HUES64 (cell line): ENCODE results near the gene SLC8A1.

ENCODE experiments used
- H3K27ac ChIP-seq: 2 replicates; pipeline ENCODE4 v1.7.0; 2013; ENCODE audit warnings: low read depth, low read length, inconsistent platforms
- H3K27me3 ChIP-seq: 2 replicates; pipeline ENCODE4 v1.6.1; 2013; ENCODE audit warnings: mild to moderate bottlenecking, low read length; ENCODE audit not compliant: insufficient read depth
- H3K36me3 ChIP-seq: 2 replicates; pipeline ENCODE4 v1.6.1; 2013; ENCODE audit warnings: mild to moderate bottlenecking, low read length; ENCODE audit not compliant: insufficient read depth
- H3K4me1 ChIP-seq: 2 replicates; pipeline ENCODE4 v1.6.1; 2013; ENCODE audit warnings: mild to moderate bottlenecking, low read length, moderate library complexity; ENCODE audit not compliant: insufficient read depth
- H3K4me3 ChIP-seq: 2 replicates; pipeline ENCODE4 v1.5.1; 2013; ENCODE audit warnings: mild to moderate bottlenecking, low read length, moderate library complexity
- H3K9ac ChIP-seq: 2 replicates; pipeline ENCODE4 v1.6.1; 2013; ENCODE audit warnings: mild to moderate bottlenecking, low read depth, low read length
- H3K9me3 ChIP-seq: 2 replicates; pipeline ENCODE4 v1.6.1; 2013; ENCODE audit warnings: low read depth, low read length; ENCODE audit not compliant: insufficient read depth
- WGBS: fragments of 150-250, 120-280 bp; methylation state at CpG from one replicate; pipeline ENCODE4 v1.1.7; 2013; ENCODE audit warnings: missing lambda C conversion rate; 5-methylcytosine and 5-hydroxymethylcytosine counted together

The SLC8A1 gene

GRCh38 chr2:40436093-40436475, 15.8 kb downstream of the SLC8A1 start:
- no peak overlapping the region for H3K4me3 ChIP-seq
- 92% methylated on average over 1 of the region's 1 CpG for WGBS
- H3K9me3 ChIP-seq, result no peaks in the 10 kb centered on the region
- H3K27me3 ChIP-seq, result no peaks in the 10 kb centered on the region
- no peak overlapping the region for H3K9ac ChIP-seq
- H3K36me3 ChIP-seq, result no peaks in the 10 kb centered on the region
- H3K4me1 ChIP-seq, result peaks cover 6% of the 10 kb centered on the region; the same call in 1 of the 2 replicates
- no peak overlapping the region for H3K27ac ChIP-seq

- no peak overlapping the region for H3K27ac ChIP-seq
- H3K4me1 ChIP-seq, result peaks cover 6% of the 10 kb centered on the region; the same call in 1 of the 2 replicates
These were observed 16.3 kb downstream of the SLC8A1 start for GRCh38 chr2:40435426-40436092.

DNA sequence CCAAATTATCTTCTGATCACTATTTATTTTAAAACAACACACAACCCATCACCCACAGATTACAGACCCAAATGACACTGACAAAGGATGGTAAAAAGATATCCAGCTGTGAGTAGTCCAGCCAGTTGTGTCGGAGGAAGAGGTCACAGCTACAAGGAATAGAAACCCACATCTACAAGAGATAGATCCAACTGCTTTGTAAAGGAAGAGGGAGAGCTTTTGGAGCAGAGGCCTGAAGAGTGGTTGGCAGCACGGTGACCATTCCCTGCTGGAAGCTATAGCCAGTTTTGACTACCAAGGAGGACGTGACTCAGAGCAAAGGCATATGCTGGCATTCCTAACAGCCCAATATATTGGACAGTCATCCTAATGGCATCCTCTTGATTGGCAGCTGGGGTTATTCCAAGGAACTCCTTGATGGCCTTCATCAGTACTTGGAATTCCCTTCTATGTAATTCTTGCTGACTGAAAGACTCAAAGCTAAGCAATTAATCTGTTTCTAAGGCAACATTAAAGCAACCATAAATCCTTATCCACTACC, 17.1 kb downstream of the SLC8A1 start:
- 68% methylated on average over 3 of the region's 3 CpGs for WGBS
- Histone ChIP-seq H3K27ac (no peak overlapping the region), H3K9me3 (no peaks in the 10 kb centered on the region), H3K27me3 (no peaks in the 10 kb centered on the region), H3K9ac (no peak overlapping the region), H3K4me1 (peaks cover 6% of the 10 kb centered on the region; the same call in 1 of the 2 replicates), H3K36me3 (no peaks in the 10 kb centered on the region), H3K4me3 (no peak overlapping the region)

More at GRCh38 chr2:40435426-40436092, 16.3 kb downstream of the SLC8A1 start:
- Histone ChIP-seq H3K36me3 (no peaks in the 10 kb centered on the region), H3K4me3 (no peak overlapping the region), H3K9me3 (no peaks in the 10 kb centered on the region), H3K9ac (no peak overlapping the region), H3K27me3 (no peaks in the 10 kb centered on the region)
- 94% methylated on average over 8 of the region's 9 CpGs for WGBS

DNA sequence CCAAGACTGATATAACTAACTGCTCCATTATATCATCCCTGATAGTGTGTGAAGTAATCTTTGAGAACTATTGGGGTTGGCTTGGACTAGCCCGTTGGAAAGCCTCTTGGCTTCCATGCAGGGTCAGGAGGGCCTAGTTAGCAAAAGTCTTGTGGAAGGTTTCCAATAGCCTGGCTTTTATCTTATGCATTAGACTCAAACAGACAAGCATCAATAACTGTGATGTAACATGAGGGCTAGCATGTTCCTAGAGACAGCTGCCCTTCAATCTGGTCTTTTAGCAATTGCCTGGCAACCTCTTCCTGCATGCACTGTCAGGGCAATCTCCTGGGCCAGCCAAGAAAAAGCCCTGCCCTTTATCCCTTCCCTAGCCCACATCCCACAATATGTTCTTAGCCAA, 18.2 kb downstream of the SLC8A1 start:
- H3K9me3 ChIP-seq, result no peaks in the 10 kb centered on the region
- H3K4me3 ChIP-seq, result no peak overlapping the region
- no peaks in the 10 kb centered on the region for H3K36me3 ChIP-seq
- no peaks in the 10 kb centered on the region for H3K27me3 ChIP-seq
- H3K4me1 ChIP-seq, result peaks cover 6% of the 10 kb centered on the region; the same call in 1 of the 2 replicates
- no peak overlapping the region for H3K9ac ChIP-seq
- no peak overlapping the region for H3K27ac ChIP-seq
- WGBS, result 87% methylated on average over 1 of the region's 1 CpG

- H3K4me1 ChIP-seq, result peaks cover 6% of the 10 kb centered on the region; the same call in 1 of the 2 replicates
- no peak overlapping the region for H3K9ac ChIP-seq
- no peak overlapping the region for H3K27ac ChIP-seq
- no peaks in the 10 kb centered on the region for H3K9me3 ChIP-seq
- WGBS, result 93% methylated on average over 3 of the region's 3 CpGs
- no peaks in the 10 kb centered on the region for H3K27me3 ChIP-seq
- no peak overlapping the region for H3K4me3 ChIP-seq
- H3K36me3 ChIP-seq, result no peaks in the 10 kb centered on the region
These were observed 18.9 kb downstream of the SLC8A1 start for GRCh38 chr2:40432921-40433483.

- H3K27ac ChIP-seq, result no peak overlapping the region
- no peaks in the 10 kb centered on the region for H3K27me3 ChIP-seq
- H3K9me3 ChIP-seq, result no peaks in the 10 kb centered on the region
- H3K4me3 ChIP-seq, result no peak overlapping the region
- H3K4me1 ChIP-seq, result peaks cover 6% of the 10 kb centered on the region; the same call in 1 of the 2 replicates
- H3K36me3 ChIP-seq, result no peaks in the 10 kb centered on the region
- WGBS, result over 99% methylated on average over 3 of the region's 3 CpGs
- no peak overlapping the region for H3K9ac ChIP-seq
These were observed 20.3 kb downstream of the SLC8A1 start for GRCh38 chr2:40431600-40431955.

- Histone ChIP-seq H3K9ac (no peak overlapping the region), H3K4me1 (peaks cover 6% of the 10 kb centered on the region; the same call in 1 of the 2 replicates), H3K9me3 (no peaks in the 10 kb centered on the region), H3K27me3 (no peaks in the 10 kb centered on the region), H3K4me3 (no peak overlapping the region), H3K36me3 (no peaks in the 10 kb centered on the region), H3K27ac (no peak overlapping the region)
- 97% methylated on average over 7 of the region's 7 CpGs for WGBS
These were observed 20.9 kb downstream of the SLC8A1 start for GRCh38 chr2:40430776-40431599.

GRCh38 chr2:40428439-40428838, 23.5 kb downstream of the SLC8A1 start:
- Histone ChIP-seq H3K27ac (no peak overlapping the region), H3K4me1 (no peaks in the 10 kb centered on the region), H3K4me3 (no peak overlapping the region), H3K36me3 (no peaks in the 10 kb centered on the region), H3K27me3 (no peaks in the 10 kb centered on the region), H3K9ac (no peak overlapping the region), H3K9me3 (no peaks in the 10 kb centered on the region)
- WGBS, result 94% methylated on average over 6 of the region's 6 CpGs

- WGBS, result over 99% methylated on average over 4 of the region's 5 CpGs
- H3K27ac ChIP-seq, result no peak overlapping the region
- H3K9me3 ChIP-seq, result no peaks in the 10 kb centered on the region
- no peaks in the 10 kb centered on the region for H3K27me3 ChIP-seq
- H3K9ac ChIP-seq, result no peak overlapping the region
- H3K4me3 ChIP-seq, result no peak overlapping the region
- H3K4me1 ChIP-seq, result no peaks in the 10 kb centered on the region
- H3K36me3 ChIP-seq, result no peaks in the 10 kb centered on the region
These were observed 30.1 kb downstream of the SLC8A1 start for GRCh38 chr2:40421631-40422297.

- Histone ChIP-seq H3K36me3 (no peaks in the 10 kb centered on the region), H3K9me3 (no peaks in the 10 kb centered on the region), H3K9ac (no peak overlapping the region), H3K27me3 (no peaks in the 10 kb centered on the region), H3K27ac (no peak overlapping the region), H3K4me1 (no peaks in the 10 kb centered on the region), H3K4me3 (no peak overlapping the region)
- 76% methylated on average over 3 of the region's 3 CpGs for WGBS
These were observed 31.4 kb downstream of the SLC8A1 start for GRCh38 chr2:40420478-40420877.
